LNCAP (cell line): ENCODE data around the gene SLC4A1.

Experiments used
- CTCF ChIP-seq: fragments of 450-650 bp; IDR thresholded peaks from 2 replicates; pipeline ENCODE4 v1.5.1; 2017; ENCODE audit warnings: mild to moderate bottlenecking

SLC4A1 gene

GRCh38 chr17:44233582-44233981 lies 34.4 kb downstream of the SLC4A1 start:
- TF ChIP-seq CTCF = no peak

DNA sequence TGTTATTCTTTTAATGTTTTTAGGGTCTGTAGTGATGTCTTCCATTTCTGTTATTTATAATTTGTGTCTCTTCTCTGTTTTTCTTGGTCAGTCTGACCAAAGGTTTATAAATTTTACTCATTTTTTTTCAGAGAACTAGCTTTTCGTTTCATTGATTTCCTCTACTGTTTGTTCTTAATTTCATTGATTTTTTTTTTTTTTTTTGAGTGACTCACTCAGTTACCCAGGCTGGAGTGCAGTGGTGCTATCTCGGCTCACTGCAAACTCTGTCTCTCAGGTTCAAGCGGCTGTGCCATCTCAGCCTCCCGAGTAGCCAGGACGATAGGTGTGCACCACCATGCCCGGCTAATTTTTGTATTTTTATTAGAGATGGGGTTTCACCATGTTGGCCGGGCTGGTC lies 35.9 kb downstream of the SLC4A1 start:
- TF ChIP-seq CTCF = no peak

GRCh38 chr17:44230140-44230539 lies 37.8 kb downstream of the SLC4A1 start:
- TF ChIP-seq CTCF = no peak

GRCh38 chr17:44229090-44229489 lies 38.8 kb downstream of the SLC4A1 start:
- TF ChIP-seq CTCF = no peak

GRCh38 chr17:44223541-44224071 lies 44.3 kb downstream of the SLC4A1 start:
- no peak for TF ChIP-seq CTCF

GRCh38 chr17:44222112-44222869 lies 45.6 kb downstream of the SLC4A1 start:
- TF ChIP-seq CTCF = no peak

DNA sequence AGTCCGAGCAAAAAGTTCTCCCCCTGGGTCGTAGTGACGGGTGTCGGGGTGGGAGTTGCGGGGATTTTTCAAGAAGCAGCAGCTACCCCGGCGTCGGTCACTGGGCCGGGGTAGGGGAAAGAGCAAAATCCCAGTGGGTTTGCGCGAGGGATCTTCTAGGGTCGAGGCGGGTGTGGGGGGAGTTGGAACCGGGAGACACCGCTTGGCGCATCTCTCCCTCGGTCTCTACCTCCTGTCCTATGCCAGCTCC lies 46.1 kb downstream of the SLC4A1 start:
- no peak for TF ChIP-seq CTCF
